SK-N-SH (cell line): ENCODE results near the gene CNST. TPM values are rescaled to one million over a fixed set of nuclear protein-coding genes. Genes with fewer than 3 reads are reported as not detected.

ENCODE experiments used
- CTCF ChIA-PET: fragments of 300-600, 350-600 bp; formaldehyde crosslinking; extraction: SDS; loops from one replicate; lab custom pipeline; 2021; lab: Yijun Ruan, JAX
- POLR2A ChIA-PET: fragments of 350-600 bp; sonication (Branson Sonifier 250); formaldehyde crosslinking; extraction: SDS; loops from one replicate; lab custom pipeline; 2020; ENCODE audit warnings: antibody characterized with exemption, inconsistent platforms; lab: Yijun Ruan, JAX
- DNase-seq: peaks from one replicate; pipeline ENCODE4 v3.0.0; 2012
- H2AFZ ChIP-seq: fragments of 200-600 bp; sonication (generic); 2 replicates; pipeline ENCODE4 v1.8.1; 2016; ENCODE audit warnings: antibody characterized with exemption, mild to moderate bottlenecking, low read depth
- H3F3A ChIP-seq: fragments of 200-600 bp; sonication (generic); replicated peaks from 2 replicates; pipeline ENCODE3; 2016; ENCODE audit warnings: antibody characterized with exemption, mild to moderate bottlenecking; ENCODE audit not compliant: insufficient read depth
- H3K27ac ChIP-seq, 2 experiments: fragments of 200-500 bp in 1 of 2; fragments of 200-600 bp in 1 of 2; sonication (Bioruptor generic) in 1 of 2; sonication (generic), shearing (Covaris generic) in 1 of 2; 2 replicates each; pipeline versions ENCODE4 v1.5.1 to v1.6.1; 2014 to 2016; ENCODE audit warnings: low read depth in 2 of 2, inconsistent platforms in 1 of 2, low read length in 1 of 2, mild to moderate bottlenecking in 1 of 2, mixed read lengths in 1 of 2
- H3K27me3 ChIP-seq: fragments of 200-600 bp; sonication (generic), shearing (Covaris generic); 2 replicates; pipeline ENCODE4 v1.6.1; 2016; ENCODE audit warnings: mixed run types; ENCODE audit not compliant: insufficient read depth
- H3K36me3 ChIP-seq, 2 experiments: fragments of 200-500 bp in 1 of 2; fragments of 200-600 bp in 1 of 2; sonication (Bioruptor generic) in 1 of 2; sonication (generic) in 1 of 2; replicated peaks in 1 of 2; 2 replicates each; pipeline versions ENCODE3 to v1.5.1; 2014 to 2016; ENCODE audit warnings: low read length in 1 of 2, mild to moderate bottlenecking in 1 of 2; ENCODE audit not compliant: insufficient read depth in 2 of 2, control insufficient read depth in 1 of 2
- H3K4me1 ChIP-seq, 2 experiments: fragments of 200-500 bp in 1 of 2; fragments of 200-600 bp in 1 of 2; sonication (Bioruptor generic) in 1 of 2; sonication (generic), shearing (Covaris generic) in 1 of 2; 2 replicates each; pipeline versions ENCODE4 v1.5.1 to v1.6.1; 2014 to 2016; ENCODE audit warnings: low read depth in 1 of 2, low read length in 1 of 2, mixed run types in 1 of 2; ENCODE audit not compliant: insufficient read depth in 2 of 2, control insufficient read depth in 1 of 2
- H3K4me2 ChIP-seq: fragments of 200-600 bp; sonication (generic), shearing (Covaris generic); 2 replicates; pipeline ENCODE4 v1.6.1; 2017; ENCODE audit warnings: mixed run types
- H3K4me3 ChIP-seq, 2 experiments: fragments of 200-500 bp in 1 of 2; fragments of 200-600 bp in 1 of 2; sonication (Bioruptor generic) in 1 of 2; sonication (generic), shearing (Covaris generic) in 1 of 2; 2 replicates each; pipeline versions ENCODE4 v1.5.1 to v1.8.1; 2014 to 2016; ENCODE audit warnings: low read depth in 2 of 2, inconsistent platforms in 1 of 2, low read length in 1 of 2, mild to moderate bottlenecking in 1 of 2, mixed read lengths in 1 of 2, moderate library complexity in 1 of 2
- H3K79me2 ChIP-seq: fragments of 200-600 bp; sonication (generic); 2 replicates; pipeline ENCODE4 v1.8.1; 2017; ENCODE audit warnings: mild to moderate bottlenecking; ENCODE audit not compliant: insufficient read depth
- H3K9ac ChIP-seq: fragments of 200-600 bp; sonication (generic); 2 replicates; pipeline ENCODE4 v1.6.1; 2017; ENCODE audit warnings: mixed run types
- H3K9me2 ChIP-seq: fragments of 200-600 bp; sonication (generic); 2 replicates; pipeline ENCODE4 v1.6.1; 2017; ENCODE audit warnings: mixed run types
- H3K9me3 ChIP-seq: fragments of 200-600 bp; sonication (generic); 2 replicates; pipeline ENCODE4 v1.6.1; 2017; ENCODE audit warnings: mixed run types, mild to moderate bottlenecking, moderate library complexity
- H4K20me1 ChIP-seq: fragments of 200-600 bp; sonication (generic); 2 replicates; pipeline ENCODE4 v1.6.1; 2017; ENCODE audit warnings: mild to moderate bottlenecking, mixed run types; ENCODE audit not compliant: insufficient read depth
- CHD2 ChIP-seq: fragments of 150-350 bp; IDR thresholded peaks from 2 replicates; pipeline ENCODE4 v1.6.1; 2018; ENCODE audit warnings: low read length; ENCODE audit not compliant: partially characterized antibody
- CTCF ChIP-seq: fragments of 200-600 bp; sonication (generic); IDR thresholded peaks from 2 replicates; pipeline ENCODE4 v1.6.1; 2017; ENCODE audit warnings: antibody characterized with exemption, mild to moderate bottlenecking, moderate library complexity
- ELF1 ChIP-seq: IDR thresholded peaks from 2 replicates; pipeline ENCODE4 v1.4.0; 2012
- EP300 ChIP-seq, 2 experiments: IDR thresholded peaks; 2 replicates each; pipeline versions ENCODE4 v1.4.0 to v1.6.1; 2012; ENCODE audit warnings: borderline replicate concordance in 1 of 2, low read depth in 1 of 2, low read length in 1 of 2
- EZH2phosphoT487 ChIP-seq: fragments of 200-600 bp; sonication (generic); IDR thresholded peaks from 2 replicates; pipeline ENCODE4 v1.6.1; 2017; ENCODE audit warnings: low read depth, mixed run types, mild to moderate bottlenecking, antibody characterized with exemption, moderate library complexity, borderline replicate concordance
- FOSL2 ChIP-seq: IDR thresholded peaks from 2 replicates; pipeline ENCODE4 v1.4.0; 2012; ENCODE audit warnings: low read depth, mild to moderate bottlenecking, moderate library complexity, borderline replicate concordance
- FOXJ3 ChIP-seq: sonication (generic); formaldehyde crosslinking; IDR thresholded peaks from 2 replicates; pipeline ENCODE4 v1.5.1; 2020; ENCODE audit warnings: mild to moderate bottlenecking, missing genetic modification reagents
- FOXM1 ChIP-seq: IDR thresholded peaks from 2 replicates; pipeline ENCODE4 v1.4.0; 2012; ENCODE audit warnings: low read depth, mild to moderate bottlenecking
- GABPA ChIP-seq: IDR thresholded peaks from 2 replicates; pipeline ENCODE4 v1.4.0; 2012; ENCODE audit warnings: low read depth, mild to moderate bottlenecking
- GATA2 ChIP-seq: sonication (generic); formaldehyde crosslinking; IDR thresholded peaks from 2 replicates; pipeline ENCODE4 v1.5.0; 2020; ENCODE audit warnings: mild to moderate bottlenecking, missing genetic modification reagents
- IRF3 ChIP-seq: fragments of 150-350 bp; IDR thresholded peaks from 2 replicates; pipeline ENCODE4 v1.6.1; 2016; ENCODE audit warnings: mild to moderate bottlenecking, low read depth, low read length
- JUND ChIP-seq: IDR thresholded peaks from 2 replicates; pipeline ENCODE4 v1.4.0; 2012
- MAX ChIP-seq: IDR thresholded peaks from 2 replicates; pipeline ENCODE4 v1.4.0; 2012; ENCODE audit warnings: low read depth
- MEF2A ChIP-seq: IDR thresholded peaks from 2 replicates; pipeline ENCODE4 v1.4.0; 2012; ENCODE audit warnings: low read depth, borderline replicate concordance
- MXI1 ChIP-seq: IDR thresholded peaks from 2 replicates; pipeline ENCODE4 v1.6.1; 2012; ENCODE audit warnings: mild to moderate bottlenecking, low read depth, low read length, improper control_type of control experiment
- NFIC ChIP-seq: IDR thresholded peaks from 2 replicates; pipeline ENCODE4 v1.4.0; 2012; ENCODE audit warnings: borderline replicate concordance
- PBX3 ChIP-seq: IDR thresholded peaks from 2 replicates; pipeline ENCODE4; 2012
- POLR2AphosphoS5 ChIP-seq: IDR thresholded peaks from 2 replicates; pipeline ENCODE4 v1.6.1; 2012; ENCODE audit warnings: low read depth, low read length
- RAD21 ChIP-seq: IDR thresholded peaks from 2 replicates; pipeline ENCODE4 v1.6.1; 2012; ENCODE audit warnings: mild to moderate bottlenecking, low read length
- RFX5 ChIP-seq: IDR thresholded peaks from 2 replicates; pipeline ENCODE4 v1.6.1; 2012; ENCODE audit warnings: mild to moderate bottlenecking, improper control_type of control experiment, low read length
- RXRA ChIP-seq: IDR thresholded peaks from 2 replicates; pipeline ENCODE4 v1.4.0; 2012; ENCODE audit warnings: low read depth, mild to moderate bottlenecking, borderline replicate concordance
- SMC3 ChIP-seq: IDR thresholded peaks from 2 replicates; pipeline ENCODE4 v1.6.1; 2012; ENCODE audit warnings: low read depth, low read length, improper control_type of control experiment
- TAF1 ChIP-seq: IDR thresholded peaks from 2 replicates; pipeline ENCODE4 v1.6.1; 2012; ENCODE audit warnings: low read depth, mild to moderate bottlenecking, low read length, moderate library complexity, borderline replicate concordance
- TCF12 ChIP-seq: IDR thresholded peaks from 2 replicates; pipeline ENCODE4 v1.4.0; 2012
- TEAD4 ChIP-seq: IDR thresholded peaks from 2 replicates; pipeline ENCODE4 v1.4.0; 2012; ENCODE audit warnings: mild to moderate bottlenecking, borderline replicate concordance; ENCODE audit not compliant: insufficient read depth
- USF1 ChIP-seq: IDR thresholded peaks from 2 replicates; pipeline ENCODE4 v1.4.0; 2012; ENCODE audit warnings: low read depth, borderline replicate concordance
- USF2 ChIP-seq: fragments of 150-350 bp; IDR thresholded peaks from 2 replicates; pipeline ENCODE4 v1.6.1; 2017; ENCODE audit warnings: antibody characterized with exemption, low read length, low read depth, borderline replicate concordance
- YY1 ChIP-seq: IDR thresholded peaks from 2 replicates; pipeline ENCODE4 v1.4.0; 2012; ENCODE audit warnings: low read depth, mild to moderate bottlenecking
- WGBS: methylation state at CpG from one replicate; pipeline ENCODE4 v1.1.6; 2017; ENCODE audit warnings: low lambda C conversion rate; 5-methylcytosine and 5-hydroxymethylcytosine counted together
- polyA plus RNA-seq, 3 experiments: library from polyadenylated mRNA; depleted of rRNA; stranded (reverse); fragments of >200 nt; gene quantifications; 2 replicates each; pipeline ENCODE4 v1.2.3, GENCODE V29; 2012

Gene CNST
- polyA plus RNA-seq, 1 of the 3 experiments (the other 2 are of a cell fraction) = 21.7 TPM

- Histone ChIP-seq H3K4me3 (peak overlapping the region; percentile 90 to 96), H3K27ac (peak overlapping the region; percentile 93 to 97), H3K9me2 (no peaks in the 10 kb centered on the region), H3K79me2 (peaks cover 96% of the 10 kb centered on the region), H4K20me1 (no peaks in the 10 kb centered on the region), H3K9me3 (no peaks in the 10 kb centered on the region), H3K27me3 (no peaks in the 10 kb centered on the region), H2AFZ (peak overlapping the region; percentile 74), H3K9ac (peak overlapping the region; percentile 96), H3K36me3 (peaks cover 17 to 25% of the 10 kb centered on the region in 2 experiments), H3K4me1 (peaks cover 11 to 13% of the 10 kb centered on the region in 2 experiments; a peak in 3 of 4 replicates), H3K4me2 (peak overlapping the region; percentile 92), H3F3A (peaks cover 21% of the 10 kb centered on the region)
- ChIA-PET CTCF (interaction anchor here (0.9 to 1.8 kb wide), 3 partner anchors 12 to 123 kb away, joined by 3 read pairs; no protein-coding TSS in a partner anchor), POLR2A (interaction anchor here (0.6 to 1.2 kb wide), 3 partner anchors 9 to 493 kb away, joined by 3 to 4 read pairs (median 3); no protein-coding TSS in a partner anchor)
- 3% methylated on average over 24 of the region's 25 CpGs for WGBS
- DNase-seq = peak; percentile 24
- TF ChIP-seq TCF12 = peak; percentile 58; the same call in 1 of the 2 replicates
- no peak for TF ChIP-seq IRF3
- TF ChIP-seq ELF1 = no peak
- TF ChIP-seq RXRA = no peak
- no peak for TF ChIP-seq EZH2phosphoT487
- TF ChIP-seq USF2 = no peak
- TF ChIP-seq GATA2 (CRISPR knock-in tag) = no peak
- peak; percentile 50 for TF ChIP-seq JUND
- TF ChIP-seq EP300 (IDR thresholded peaks at IDR 0.05; ENCODE audit: borderline replicate concordance in 1 of 2, low read depth in 1 of 2, low read length in 1 of 2) = no peak
- peak; percentile 96 for TF ChIP-seq PBX3
- no peak for TF ChIP-seq MEF2A
- no peak for TF ChIP-seq FOXJ3 (CRISPR knock-in tag)
- TF ChIP-seq RAD21 = no peak
- no peak for TF ChIP-seq USF1
- peak; percentile 59; the same call in 1 of the 2 replicates for TF ChIP-seq MAX
- TF ChIP-seq GABPA = no peak
- TF ChIP-seq SMC3 = no peak
- peak; percentile 48; the same call in 1 of the 2 replicates for TF ChIP-seq POLR2AphosphoS5
- no peak for TF ChIP-seq CHD2
- peak; percentile 60; the same call in 1 of the 2 replicates for TF ChIP-seq FOSL2
- TF ChIP-seq CTCF = no peak
- TF ChIP-seq TEAD4 = no peak; the same call in 1 of the 2 replicates
- TF ChIP-seq NFIC = no peak
- TF ChIP-seq RFX5 = no peak
- no peak for TF ChIP-seq MXI1
- TF ChIP-seq FOXM1 = no peak
- TF ChIP-seq YY1 = no peak
- peak; percentile 51; the same call in 1 of the 2 replicates for TF ChIP-seq TAF1
Measured at GRCh38 chr1:246566813-246567645, 773 bp downstream of the CNST start.
